BJ (cell line): ENCODE data around the gene TPI1. TPM values are rescaled to one million over a fixed set of nuclear protein-coding genes. Genes with fewer than 3 reads are reported as not detected.
A peak's percentile ranks its signal among the peaks of the same experiment; 100 is the strongest.

Source experiments
- CTCF ChIA-PET: fragments of 350-600 bp; formaldehyde crosslinking; extraction: SDS; loops from one replicate; lab custom pipeline; 2021; ENCODE audit warnings: antibody characterized with exemption, inconsistent platforms; lab: Yijun Ruan, JAX
- POLR2A ChIA-PET: fragments of 300-600 bp; sonication (Branson Sonifier 250); formaldehyde crosslinking; extraction: SDS; loops from one replicate; lab custom pipeline; 2021; ENCODE audit warnings: antibody characterized with exemption; lab: Charles Lee
- DNase-seq: peaks from one replicate; pipeline ENCODE4 v3.0.0-alpha.2; 2011; ENCODE audit warnings: low read depth
- H3K27me3 ChIP-seq: 2 replicates; pipeline ENCODE4 v1.6.0; 2011; ENCODE audit warnings: low read length; ENCODE audit not compliant: control insufficient read depth, insufficient read depth
- H3K36me3 ChIP-seq: 2 replicates; pipeline ENCODE4 v1.5.1; 2011; ENCODE audit warnings: low read length; ENCODE audit not compliant: control insufficient read depth, insufficient read depth
- H3K4me3 ChIP-seq: 2 replicates; pipeline ENCODE4 v1.5.1; 2011; ENCODE audit warnings: low read depth, mild to moderate bottlenecking, control low read depth, low read length
- CTCF ChIP-seq: IDR thresholded peaks from 2 replicates; pipeline ENCODE4 v1.5.1; 2011; ENCODE audit warnings: low read depth, mild to moderate bottlenecking, control low read depth, inconsistent platforms, low read length, moderate library complexity; ENCODE audit not compliant: insufficient read depth
- polyA plus RNA-seq: library from polyadenylated mRNA; depleted of rRNA; stranded (reverse); fragments of >200 nt; gene quantifications from 2 replicates; pipeline ENCODE4 v1.2.3, GENCODE V29; 2011

TPI1 gene
- polyA plus RNA-seq, 1 experiment: 2,656 TPM

DNA sequence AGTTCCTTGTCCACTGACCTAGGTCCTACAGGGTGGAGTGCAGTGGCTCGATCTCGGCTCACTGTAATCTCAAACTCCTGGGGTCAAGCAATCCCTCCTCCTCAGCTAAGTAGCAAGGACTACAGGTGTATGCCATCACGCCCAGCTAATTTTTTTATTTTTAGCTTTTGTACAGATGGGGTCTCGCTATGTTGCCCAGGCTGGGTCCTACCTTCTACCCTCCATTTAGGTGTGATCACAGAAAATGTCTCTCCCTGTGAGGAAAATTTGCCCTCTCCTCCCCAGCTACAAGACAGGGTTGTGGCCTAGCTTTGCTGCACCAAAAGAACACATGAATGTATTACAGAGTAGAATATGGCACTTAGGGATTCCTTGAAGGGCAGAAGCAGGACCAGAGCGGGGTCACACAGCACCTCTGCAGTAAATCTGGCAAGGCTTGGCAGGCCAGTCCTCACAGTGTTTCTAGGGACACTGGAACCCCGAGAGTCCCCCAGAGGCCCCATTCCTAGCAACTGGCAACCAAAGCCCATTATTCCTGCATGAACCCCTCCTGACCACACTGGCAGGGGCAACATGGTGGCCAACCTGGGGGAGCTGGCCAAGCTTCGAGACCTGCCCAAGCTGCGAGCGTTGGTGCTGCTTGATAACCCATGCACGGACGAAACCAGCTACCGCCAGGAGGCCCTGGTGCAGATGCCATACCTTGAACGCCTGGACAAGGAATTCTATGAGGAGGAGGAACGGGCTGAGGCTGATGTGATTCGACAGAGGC lies 45.0 kb downstream of the TPI1 start:
- Histone ChIP-seq H3K4me3 (no peak overlapping the region), H3K36me3 (peaks cover 7% of the 10 kb centered on the region), H3K27me3 (no peaks in the 10 kb centered on the region)
- DNase-seq: no peak
- ChIA-PET CTCF (interaction anchor here (0.6 to 3.2 kb wide), 9 partner anchors 12 to 159 kb away, joined by 3 to 11 read pairs (median 6); partner anchors contain the start of genes MLF2 and SPSB2), POLR2A (no interaction called here)
- no peak for TF ChIP-seq CTCF

GRCh38 chr12:6914246-6914946 lies 47.1 kb downstream of the TPI1 start, which contains the start of gene ENO2:
ENO2 (plus strand) TSS chr12:6914580; CDS start chr12:6915833, 1,253 bp downstream.
- peak within 1 kb of the TSS; percentile 91 for H3K4me3 ChIP-seq
- no peak for DNase-seq
- peaks cover 11% of the 10 kb centered on the region for H3K36me3 ChIP-seq
- POLR2A ChIA-PET: interaction anchor here (0.6 kb wide), 2 partner anchors 11 to 20 kb away, joined by 4 to 8 read pairs; no protein-coding TSS in a partner anchor
- TF ChIP-seq CTCF: no peak
- no peaks in the 10 kb centered on the region for H3K27me3 ChIP-seq
- CTCF ChIA-PET: interaction anchor here (1.0 to 4.6 kb wide), 7 partner anchors 9 to 50 kb away, joined by 3 to 20 read pairs (median 6); partner anchors contain the start of genes SPSB2 and TPI1

DNA sequence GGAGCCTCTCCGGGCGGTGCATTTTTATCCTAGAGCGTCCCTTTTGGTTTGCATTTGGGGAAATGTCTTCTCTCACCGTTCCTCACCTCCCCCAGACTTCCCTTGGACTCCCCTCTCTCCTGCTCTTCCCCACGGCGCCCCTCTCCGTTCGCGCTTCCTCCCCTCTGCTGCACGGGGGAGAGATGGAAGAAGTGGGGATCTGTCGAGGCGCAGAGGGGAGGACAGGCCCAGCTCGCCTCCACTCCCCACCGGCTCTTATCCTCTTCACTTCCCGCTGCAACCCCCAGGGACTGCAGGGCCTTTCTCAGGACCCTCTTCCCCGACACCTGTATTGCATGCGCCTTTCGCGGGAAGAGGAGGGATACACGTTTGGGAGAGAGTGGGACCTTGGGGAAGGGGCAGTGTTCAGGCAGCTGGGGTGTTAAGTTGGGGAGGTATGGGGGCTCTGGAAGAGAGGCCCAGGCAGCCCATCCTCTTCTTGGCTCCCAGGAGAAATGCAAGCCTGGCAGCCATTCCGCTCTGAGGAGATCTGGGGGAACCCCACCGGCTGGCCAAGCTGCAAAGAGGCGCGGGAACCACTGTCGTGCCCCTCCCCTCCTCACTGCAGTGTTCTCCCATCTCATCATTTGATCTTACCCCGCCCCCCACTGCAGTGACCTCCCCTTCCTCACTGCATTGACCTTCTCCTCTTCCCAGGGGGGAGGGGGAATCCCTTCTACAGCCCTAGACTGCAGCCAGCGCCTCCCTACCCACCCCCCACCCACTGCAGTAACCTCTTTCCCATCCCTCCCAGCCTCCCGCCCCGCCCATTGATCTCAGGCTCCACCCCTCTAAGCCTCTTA lies 47.8 kb downstream of the TPI1 start:
- no peak for DNase-seq
- no peak for TF ChIP-seq CTCF
- CTCF ChIA-PET: interaction anchor here (1.0 to 4.6 kb wide), 7 partner anchors 8 to 50 kb away, joined by 3 to 20 read pairs (median 6); partner anchors contain the start of genes SPSB2 and TPI1

GRCh38 chr12:6915789-6916285 lies 48.5 kb downstream of the TPI1 start:
- ChIA-PET CTCF (interaction anchor here (1.5 to 4.6 kb wide), 2 partner anchors 43 to 47 kb away, joined by 4 to 20 read pairs; partner anchors contain the start of gene SPSB2), POLR2A (no interaction called here)
- Histone ChIP-seq H3K36me3 (peaks cover 11% of the 10 kb centered on the region), H3K27me3 (no peaks in the 10 kb centered on the region), H3K4me3 (peak overlapping the region; percentile 91)
- no peak for DNase-seq
- no peak for TF ChIP-seq CTCF

More for the DNA sequence above, 47.8 kb downstream of the TPI1 start:
- POLR2A ChIA-PET: interaction anchor here (0.6 kb wide), 1 partner anchor 20 kb away, joined by 8 read pairs; no protein-coding TSS in a partner anchor
- Histone ChIP-seq H3K27me3 (no peaks in the 10 kb centered on the region), H3K4me3 (peak overlapping the region; percentile 91), H3K36me3 (peaks cover 11% of the 10 kb centered on the region)
